Natural killer cell (primary cell): ENCODE data around the gene BIN1. TPM values are rescaled to one million over a fixed set of nuclear protein-coding genes. Genes with fewer than 3 reads are reported as not detected.
A peak's percentile ranks its signal among the peaks of the same experiment; 100 is the strongest.

Source experiments
- ATAC-seq, 3 donors: fragments of 150-1000 bp in 2 of 3; fragments of 200-7000 bp in 1 of 3; cut with Tn5 transposase; 1 replicate in 1 of 3; 2 replicates in 2 of 3; pipeline ENCODE4 v1.10.0; 2021; ENCODE audit warnings: mild to moderate bottlenecking in 2 of 3, moderate library complexity in 2 of 3
- DNase-seq, 2 donors: peaks; one replicate each; pipeline versions ENCODE4 v3.0.0 to v3.0.0-alpha.2; 2013 to 2021; ENCODE audit warnings: mixed read lengths in 1 of 2
- H3K27ac ChIP-seq: one replicate; pipeline ENCODE4 v1.5.1; 2013; ENCODE audit warnings: mild to moderate bottlenecking, low read length
- H3K27me3 ChIP-seq: one replicate; pipeline ENCODE4 v1.6.1; 2013; ENCODE audit warnings: low read length; ENCODE audit not compliant: control insufficient read depth, insufficient read depth
- H3K36me3 ChIP-seq: one replicate; pipeline ENCODE4 v1.6.1; 2013; ENCODE audit warnings: low read length; ENCODE audit not compliant: control insufficient read depth, insufficient read depth
- H3K4me1 ChIP-seq: one replicate; pipeline ENCODE4 v1.6.1; 2013; ENCODE audit warnings: low read length; ENCODE audit not compliant: control insufficient read depth, insufficient read depth
- H3K4me3 ChIP-seq: one replicate; pipeline ENCODE4 v1.5.1; 2013; ENCODE audit warnings: low read length
- H3K9me3 ChIP-seq: one replicate; pipeline ENCODE4 v1.6.1; 2013; ENCODE audit warnings: low read length; ENCODE audit not compliant: control insufficient read depth, insufficient read depth
- H3K27ac Mint-ChIP-seq, 2 donors: one replicate each; pipeline ENCODE4 v1.8.0; 2022; ENCODE audit warnings: mild to moderate bottlenecking in 2 of 2, mixed read lengths in 2 of 2, moderate library complexity in 1 of 2
- H3K27me3 Mint-ChIP-seq, 2 donors: one replicate each; pipeline ENCODE4 v1.8.0; 2022; ENCODE audit warnings: low read depth in 2 of 2, mixed read lengths in 2 of 2
- H3K36me3 Mint-ChIP-seq: one replicate; pipeline ENCODE4 v1.8.0; 2022; ENCODE audit warnings: mixed read lengths
- H3K4me1 Mint-ChIP-seq, 2 donors: one replicate each; pipeline ENCODE4 v1.8.0; 2022; ENCODE audit warnings: mixed read lengths in 2 of 2
- H3K4me3 Mint-ChIP-seq: one replicate; pipeline ENCODE4 v1.8.0; 2022; ENCODE audit warnings: mild to moderate bottlenecking, moderate library complexity, mixed read lengths
- H3K9me3 Mint-ChIP-seq, 2 donors: one replicate each; pipeline ENCODE4 v1.8.0; 2022; ENCODE audit warnings: mixed read lengths in 2 of 2
- WGBS: methylation state at CpG from one replicate; pipeline ENCODE4 v1.1.7; 2013; ENCODE audit warnings: missing lambda C conversion rate; ENCODE audit not compliant: insufficient coverage; 5-methylcytosine and 5-hydroxymethylcytosine counted together
- intact Hi-C: fragments of 100-400 bp; cut with micrococcal nuclease; formaldehyde crosslinking; loops from one replicate; pipeline ENCODE4 v1.14.2; 2022
- total RNA-seq, 4 donors: library from RNA; stranded (reverse); fragments of 120-200 nt in 1 of 4; gene quantifications; one replicate each; pipeline versions ENCODE4 v1.2.3 to v1.2.4, GENCODE V29; 2013 to 2022
- TF ChIP-seq, protein P1 (sequence below): fragments of 200-600 bp; IDR thresholded peaks from one replicate; pipeline ENCODE4 v1.8.0; 2022; ENCODE audit warnings: antibody characterized with exemption

The BIN1 gene
- total RNA-seq, 3 donors from 2014 or later (not counting 1 experiment from before 2014, with no cell fraction given): 73.5 to 131 (median 107) TPM

GRCh38 chr2:127058954-127059252 lies 48.1 kb downstream of the BIN1 start:
- Mint-ChIP-seq H3K27ac (no peak overlapping the region), H3K27me3 (no peaks in the 10 kb centered on the region), H3K36me3 (no peaks in the 10 kb centered on the region), H3K9me3 (no peaks in the 10 kb centered on the region), H3K4me3 (no peak overlapping the region), H3K4me1 (peaks cover 4 to 5% of the 10 kb centered on the region in 2 donors)
- no peaks in the 10 kb centered on the region for H3K27me3 ChIP-seq
- ATAC-seq: no peak
- WGBS: 88% methylated on average over 13 of the region's 14 CpGs
- peaks cover 2% of the 10 kb centered on the region for H3K4me1 ChIP-seq
- H3K36me3 ChIP-seq: peaks cover 68% of the 10 kb centered on the region
- H3K4me3 ChIP-seq: no peak overlapping the region
- TF ChIP-seq, protein P1, sequence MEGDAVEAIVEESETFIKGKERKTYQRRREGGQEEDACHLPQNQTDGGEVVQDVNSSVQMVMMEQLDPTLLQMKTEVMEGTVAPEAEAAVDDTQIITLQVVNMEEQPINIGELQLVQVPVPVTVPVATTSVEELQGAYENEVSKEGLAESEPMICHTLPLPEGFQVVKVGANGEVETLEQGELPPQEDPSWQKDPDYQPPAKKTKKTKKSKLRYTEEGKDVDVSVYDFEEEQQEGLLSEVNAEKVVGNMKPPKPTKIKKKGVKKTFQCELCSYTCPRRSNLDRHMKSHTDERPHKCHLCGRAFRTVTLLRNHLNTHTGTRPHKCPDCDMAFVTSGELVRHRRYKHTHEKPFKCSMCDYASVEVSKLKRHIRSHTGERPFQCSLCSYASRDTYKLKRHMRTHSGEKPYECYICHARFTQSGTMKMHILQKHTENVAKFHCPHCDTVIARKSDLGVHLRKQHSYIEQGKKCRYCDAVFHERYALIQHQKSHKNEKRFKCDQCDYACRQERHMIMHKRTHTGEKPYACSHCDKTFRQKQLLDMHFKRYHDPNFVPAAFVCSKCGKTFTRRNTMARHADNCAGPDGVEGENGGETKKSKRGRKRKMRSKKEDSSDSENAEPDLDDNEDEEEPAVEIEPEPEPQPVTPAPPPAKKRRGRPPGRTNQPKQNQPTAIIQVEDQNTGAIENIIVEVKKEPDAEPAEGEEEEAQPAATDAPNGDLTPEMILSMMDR: no peak
- H3K27ac ChIP-seq: no peak overlapping the region
- DNase-seq: no peak
- H3K9me3 ChIP-seq: no peaks in the 10 kb centered on the region
- intact Hi-C loops: no loop called here

GRCh38 chr2:127058246-127058953 lies 48.6 kb downstream of the BIN1 start:
- Histone ChIP-seq H3K4me1 (peaks cover 4% of the 10 kb centered on the region), H3K36me3 (peaks cover 67% of the 10 kb centered on the region), H3K9me3 (no peaks in the 10 kb centered on the region), H3K4me3 (no peak overlapping the region), H3K27me3 (no peaks in the 10 kb centered on the region), H3K27ac (no peak overlapping the region)
- Mint-ChIP-seq H3K36me3 (no peaks in the 10 kb centered on the region), H3K27me3 (no peaks in the 10 kb centered on the region), H3K4me1 (peaks cover 4 to 5% of the 10 kb centered on the region in 2 donors), H3K27ac (no peak overlapping the region), H3K4me3 (no peak overlapping the region), H3K9me3 (no peaks in the 10 kb centered on the region)
- DNase-seq (no peak), ATAC-seq (no peak)
- 97% methylated on average over 11 of the region's 11 CpGs for WGBS
- intact Hi-C loops: no loop called here
- TF ChIP-seq, protein P1: no peak

- H3K36me3 ChIP-seq: peaks cover 60% of the 10 kb centered on the region
Measured at GRCh38 chr2:127057371-127058245, 49.3 kb downstream of the BIN1 start.

More at GRCh38 chr2:127057371-127058245, 49.3 kb downstream of the BIN1 start:
- peaks cover 10 to 11% of the 10 kb centered on the region in 2 donors for H3K4me1 Mint-ChIP-seq
- peak overlapping the region in 1 of 2 donors; percentile 61 for H3K27ac Mint-ChIP-seq
- WGBS: 94% methylated on average over 31 of the region's 31 CpGs
- Histone ChIP-seq H3K27me3 (no peaks in the 10 kb centered on the region), H3K9me3 (no peaks in the 10 kb centered on the region), H3K4me1 (peaks cover 11% of the 10 kb centered on the region), H3K4me3 (no peak overlapping the region), H3K27ac (no peak overlapping the region)
- TF ChIP-seq, protein P1: no peak
- intact Hi-C loops: no loop called here
- H3K36me3 Mint-ChIP-seq: no peaks in the 10 kb centered on the region
- no peak for ATAC-seq
- H3K27me3 Mint-ChIP-seq: no peaks in the 10 kb centered on the region
- no peak for DNase-seq
- no peaks in the 10 kb centered on the region for H3K9me3 Mint-ChIP-seq
- no peak overlapping the region for H3K4me3 Mint-ChIP-seq
